CD8-positive, alpha-beta memory T cell (primary cell): ENCODE results near the gene GGT6. TPM values are rescaled to one million over a fixed set of nuclear protein-coding genes. Genes with fewer than 3 reads are reported as not detected.

Source experiments
- CTCF ChIA-PET: fragments of 350-600 bp; sonication (Branson Sonifier 250); formaldehyde crosslinking; loops from one replicate; lab custom pipeline; 2021; ENCODE audit warnings: antibody characterized with exemption; lab: Charles Lee
- POLR2A ChIA-PET: fragments of 350-600 bp; sonication (Branson Sonifier 250); formaldehyde crosslinking; loops from one replicate; lab custom pipeline; 2021; ENCODE audit warnings: antibody characterized with exemption; lab: Charles Lee
- DNase-seq, 5 donors: peaks; one replicate each; pipeline versions ENCODE4 v3.0.0 to v3.0.0-alpha.2; 2020 to 2022; ENCODE audit warnings: mixed read lengths in 1 of 5
- H3K27ac ChIP-seq: one replicate; pipeline ENCODE4 v1.7.0; 2013; ENCODE audit warnings: low read depth, mild to moderate bottlenecking, low read length, moderate library complexity
- H3K27me3 ChIP-seq: 2 replicates; pipeline ENCODE4 v1.7.0; 2013; ENCODE audit warnings: low read length, mild to moderate bottlenecking; ENCODE audit not compliant: insufficient read depth, poor library complexity, severe bottlenecking
- H3K36me3 ChIP-seq: 2 replicates; pipeline ENCODE4 v1.7.0; 2013; ENCODE audit warnings: mild to moderate bottlenecking, low read length, moderate library complexity; ENCODE audit not compliant: insufficient read depth
- H3K4me1 ChIP-seq: 2 replicates; pipeline ENCODE4 v1.7.0; 2013; ENCODE audit warnings: mild to moderate bottlenecking, low read length, moderate library complexity; ENCODE audit not compliant: insufficient read depth
- H3K4me3 ChIP-seq: 2 replicates; pipeline ENCODE4 v1.7.0; 2013; ENCODE audit warnings: mild to moderate bottlenecking, low read length
- H3K9me3 ChIP-seq: 2 replicates; pipeline ENCODE4 v1.7.0; 2013; ENCODE audit warnings: mild to moderate bottlenecking, low read length
- H3K27ac Mint-ChIP-seq, 8 donors: one replicate each; pipeline ENCODE4 v1.8.0; 2020 to 2021; ENCODE audit warnings: mixed read lengths in 8 of 8, mild to moderate bottlenecking in 6 of 8, inconsistent platforms in 3 of 8, moderate library complexity in 3 of 8
- H3K27me3 Mint-ChIP-seq, 2 donors: one replicate each; pipeline ENCODE4 v1.8.0; 2020 to 2021; ENCODE audit warnings: mixed read lengths in 2 of 2, mild to moderate bottlenecking in 1 of 2, moderate library complexity in 1 of 2
- H3K36me3 Mint-ChIP-seq, 3 donors: one replicate each; pipeline ENCODE4 v1.8.0; 2020 to 2021; ENCODE audit warnings: mixed read lengths in 3 of 3, inconsistent platforms in 1 of 3, mild to moderate bottlenecking in 1 of 3
- H3K4me1 Mint-ChIP-seq, 3 donors: one replicate each; pipeline ENCODE4 v1.8.0; 2020 to 2021; ENCODE audit warnings: mixed read lengths in 3 of 3, inconsistent platforms in 1 of 3, mild to moderate bottlenecking in 1 of 3
- H3K4me3 Mint-ChIP-seq, 7 donors: one replicate each; pipeline ENCODE4 v1.8.0; 2020 to 2021; ENCODE audit warnings: mixed read lengths in 7 of 7, mild to moderate bottlenecking in 6 of 7, moderate library complexity in 4 of 7, inconsistent platforms in 2 of 7
- H3K9me3 Mint-ChIP-seq, 5 donors: one replicate each; pipeline ENCODE4 v1.8.0; 2020 to 2022; ENCODE audit warnings: mixed read lengths in 5 of 5, mild to moderate bottlenecking in 3 of 5, moderate library complexity in 2 of 5, inconsistent platforms in 1 of 5
- polyA plus RNA-seq: library from polyadenylated mRNA; unstranded; fragments of 300-500 nt; fragmentation: Illumina TruSeq; gene quantifications from one replicate; pipeline ENCODE4 v1.2.3, GENCODE V29; 2021
- total RNA-seq, 2 experiments: library from RNA; stranded (reverse); gene quantifications; one replicate each; pipeline ENCODE4 v1.2.3, GENCODE V29; 2021

Gene GGT6
- total and polyA plus RNA-seq, 3 experiments from 2014 or later = not detected

DNA sequence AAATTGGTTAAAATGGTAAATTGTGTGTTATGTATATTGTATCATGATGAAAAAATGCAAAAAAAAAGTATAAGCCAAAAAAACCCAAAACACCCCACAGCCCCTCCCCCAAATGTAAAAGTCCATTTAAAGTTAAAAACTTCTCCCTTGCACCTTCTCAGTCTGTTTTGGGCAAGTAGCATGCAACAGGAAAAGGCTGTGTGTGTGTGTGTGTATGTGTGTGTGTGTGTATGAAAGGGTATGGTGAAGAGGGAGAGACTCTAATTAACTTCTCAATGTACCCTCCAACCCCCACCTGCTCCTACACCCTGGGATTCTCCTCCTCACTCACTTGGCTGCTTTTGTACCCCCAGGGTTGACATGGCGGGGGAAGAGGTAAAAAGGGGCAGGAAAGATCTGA lies 9.2 kb upstream of the GGT6 start:
- no peak for DNase-seq
- Histone ChIP-seq H3K27me3 (no peaks in the 10 kb centered on the region), H3K4me1 (peaks cover 5% of the 10 kb centered on the region), H3K9me3 (no peaks in the 10 kb centered on the region), H3K27ac (no peak overlapping the region), H3K36me3 (no peaks in the 10 kb centered on the region), H3K4me3 (no peak overlapping the region)
- Mint-ChIP-seq H3K36me3 (no peaks in the 10 kb centered on the region), H3K4me3 (no peak overlapping the region), H3K4me1 (peaks cover 9 to 20% (median 17%) of the 10 kb centered on the region in 3 donors), H3K27ac (no peak overlapping the region), H3K9me3 (no peaks in the 10 kb centered on the region), H3K27me3 (peaks cover 3 to 5% of the 10 kb centered on the region in 2 donors)
- ChIA-PET CTCF (interaction anchor here (1.5 kb wide), 1 partner anchor 8 kb away, joined by 4 read pairs; no protein-coding TSS in a partner anchor), POLR2A (no interaction called here)

DNA sequence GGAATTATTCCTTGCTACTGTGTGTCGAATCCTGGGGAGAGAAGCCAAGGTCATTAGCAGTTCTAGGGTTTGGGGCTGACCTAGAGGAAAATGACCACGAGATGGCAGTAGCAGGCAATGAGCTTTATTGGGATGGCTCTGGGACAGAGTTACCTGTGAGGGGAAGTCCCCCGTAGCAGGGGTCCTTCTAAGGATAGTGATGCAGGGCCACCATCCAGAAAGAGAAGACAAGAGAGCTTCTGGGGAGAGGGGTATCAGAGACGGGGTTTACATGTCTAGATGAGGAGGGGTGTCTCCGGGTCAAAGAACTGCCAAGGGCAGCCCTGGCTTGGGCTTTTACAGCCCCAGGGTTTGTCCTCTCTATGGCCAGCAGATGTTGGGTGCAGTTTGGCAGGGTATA lies 6.4 kb upstream of the GGT6 start:
- no peak for DNase-seq
- H3K36me3 Mint-ChIP-seq = no peaks in the 10 kb centered on the region
- H3K4me3 ChIP-seq = no peak overlapping the region
- no peak overlapping the region for H3K4me3 Mint-ChIP-seq
- H3K27ac Mint-ChIP-seq = no peak overlapping the region
- H3K9me3 Mint-ChIP-seq = no peaks in the 10 kb centered on the region
- POLR2A ChIA-PET = interaction anchor here (1.5 kb wide), 1 partner anchor 11 kb away, joined by 4 read pairs; no protein-coding TSS in a partner anchor
- CTCF ChIA-PET = interaction anchor here (0.6 to 3.6 kb wide), 31 partner anchors 10 to 402 kb away, joined by 3 to 20 read pairs (median 4); partner anchors contain the start of genes CHRNE, MYBBP1A and SPNS2
- H3K27me3 Mint-ChIP-seq = peaks cover 3 to 5% of the 10 kb centered on the region in 2 donors
- no peaks in the 10 kb centered on the region for H3K9me3 ChIP-seq
- no peaks in the 10 kb centered on the region for H3K36me3 ChIP-seq
- peaks cover 17% of the 10 kb centered on the region for H3K4me1 ChIP-seq
- peaks cover 14 to 25% (median 24%) of the 10 kb centered on the region in 3 donors for H3K4me1 Mint-ChIP-seq
- no peaks in the 10 kb centered on the region for H3K27me3 ChIP-seq
- no peak overlapping the region for H3K27ac ChIP-seq

GRCh38 chr17:4565209-4566141 lies 5.1 kb upstream of the GGT6 start:
- H3K4me3 ChIP-seq = no peak overlapping the region
- POLR2A ChIA-PET = interaction anchor here (0.7 kb wide), 1 partner anchor 67 kb away, joined by 4 read pairs; the partner anchor contains the start of gene SPNS2
- H3K27me3 Mint-ChIP-seq = peaks cover 3 to 5% of the 10 kb centered on the region in 2 donors
- no peaks in the 10 kb centered on the region for H3K36me3 Mint-ChIP-seq
- peaks cover 17% of the 10 kb centered on the region for H3K4me1 ChIP-seq
- H3K4me3 Mint-ChIP-seq = peak overlapping the region in 6 of 7 donors; percentile 41 to 76 (median 61)
- no peaks in the 10 kb centered on the region for H3K9me3 ChIP-seq
- no peak overlapping the region for H3K27ac ChIP-seq
- H3K36me3 ChIP-seq = no peaks in the 10 kb centered on the region
- no peaks in the 10 kb centered on the region for H3K9me3 Mint-ChIP-seq
- CTCF ChIA-PET = interaction anchor here (0.9 to 3.6 kb wide), 15 partner anchors 8 to 318 kb away, joined by 3 to 20 read pairs (median 6); partner anchors contain the start of gene MYBBP1A
- peak; percentile 21 to 66 (median 39) for DNase-seq
- H3K27me3 ChIP-seq = no peaks in the 10 kb centered on the region
- H3K27ac Mint-ChIP-seq = peak overlapping the region in 3 of 8 donors; percentile 23 to 90 (median 26)
- peaks cover 14 to 28% (median 25%) of the 10 kb centered on the region in 3 donors for H3K4me1 Mint-ChIP-seq

DNA sequence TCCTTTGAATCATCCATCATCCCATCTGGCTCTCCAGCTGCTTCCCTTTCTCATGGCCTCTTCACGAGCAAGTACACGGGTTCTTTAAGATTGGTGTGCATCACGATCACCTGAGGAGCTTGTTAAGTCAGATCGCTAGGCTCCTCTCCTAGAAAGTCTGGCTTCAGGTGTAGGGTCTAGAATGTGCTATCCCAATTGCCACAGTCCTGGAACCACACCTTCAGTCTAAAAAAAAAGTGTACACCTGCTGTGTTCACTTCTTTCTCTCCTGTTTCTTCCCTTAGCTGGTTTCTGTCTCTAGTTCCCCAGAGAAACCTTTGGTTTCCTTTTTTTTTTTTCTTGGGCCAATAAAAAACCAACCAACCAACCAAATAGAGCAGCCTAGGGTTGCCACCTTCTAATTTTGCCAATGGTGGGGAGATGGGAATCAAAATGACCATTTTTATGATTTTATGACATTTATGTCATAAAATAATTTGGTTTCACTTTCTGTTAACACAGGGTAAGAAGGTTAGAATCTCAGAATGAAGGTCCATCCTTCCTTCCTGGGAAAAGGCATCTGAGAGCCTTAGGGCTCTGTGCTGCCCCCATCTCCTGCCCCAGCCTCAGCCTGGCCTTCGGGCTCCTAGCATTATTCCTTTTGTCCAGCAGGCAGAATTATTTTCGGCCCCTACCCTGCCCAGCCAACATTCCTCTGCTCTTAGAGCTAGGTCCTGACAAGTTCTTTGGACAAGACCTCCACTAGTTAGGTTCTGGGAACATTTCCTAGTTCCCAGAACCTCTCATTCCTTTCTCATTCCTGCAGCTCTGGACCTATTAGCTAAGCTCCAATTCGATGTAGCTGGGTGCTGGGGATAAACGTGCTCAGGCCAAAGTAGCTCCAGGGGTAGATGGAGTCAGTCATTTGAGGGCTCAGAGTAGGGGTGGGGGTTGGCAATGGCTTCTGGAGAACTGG lies 1.9 kb upstream of the GGT6 start:
- Mint-ChIP-seq H3K36me3 (no peaks in the 10 kb centered on the region), H3K27me3 (peaks cover 0 to 3% of the 10 kb centered on the region in 2 donors), H3K4me3 (peak overlapping the region in 5 of 7 donors; percentile 5 to 65 (median 53)), H3K4me1 (peaks cover 14 to 28% (median 25%) of the 10 kb centered on the region in 3 donors), H3K27ac (peak overlapping the region; percentile 14 to 91 (median 54)), H3K9me3 (no peaks in the 10 kb centered on the region)
- POLR2A ChIA-PET = interaction anchor here (0.6 kb wide), 1 partner anchor 115 kb away, joined by 4 read pairs; no protein-coding TSS in a partner anchor
- CTCF ChIA-PET = interaction anchor here (1.3 to 1.6 kb wide), 3 partner anchors 8 to 227 kb away, joined by 3 to 4 read pairs (median 4); partner anchors contain the start of gene SPNS3
- H3K27ac ChIP-seq = no peak overlapping the region
- no peaks in the 10 kb centered on the region for H3K36me3 ChIP-seq
- H3K4me3 ChIP-seq = no peak overlapping the region
- no peaks in the 10 kb centered on the region for H3K9me3 ChIP-seq
- no peaks in the 10 kb centered on the region for H3K27me3 ChIP-seq
- peaks cover 17% of the 10 kb centered on the region for H3K4me1 ChIP-seq
- no peak for DNase-seq

DNA sequence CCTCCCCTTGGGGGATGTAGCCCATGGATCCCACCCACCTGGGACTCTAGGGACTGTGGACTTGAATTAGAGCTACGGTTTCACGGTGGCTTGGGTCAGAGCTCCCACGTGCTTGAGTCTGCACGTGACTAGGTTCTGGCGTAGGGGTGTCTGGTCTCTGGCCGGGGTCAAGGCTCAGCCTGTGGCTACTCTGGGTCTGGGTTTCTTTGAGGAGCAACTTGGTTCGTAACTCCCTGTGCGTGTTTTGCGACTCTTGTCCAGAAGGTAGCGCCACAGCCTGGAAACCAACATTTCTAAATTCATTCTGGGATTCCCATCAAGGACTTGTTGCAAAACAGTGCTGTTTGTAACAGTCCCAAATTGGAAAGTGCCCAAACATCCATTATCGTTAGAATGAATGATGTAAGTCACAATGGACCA lies 470 bp upstream of the GGT6 start:
- Mint-ChIP-seq H3K27ac (peak overlapping the region in 1 of 8 donors; percentile 15), H3K36me3 (no peaks in the 10 kb centered on the region)
- CTCF ChIA-PET = no interaction called here

DNA sequence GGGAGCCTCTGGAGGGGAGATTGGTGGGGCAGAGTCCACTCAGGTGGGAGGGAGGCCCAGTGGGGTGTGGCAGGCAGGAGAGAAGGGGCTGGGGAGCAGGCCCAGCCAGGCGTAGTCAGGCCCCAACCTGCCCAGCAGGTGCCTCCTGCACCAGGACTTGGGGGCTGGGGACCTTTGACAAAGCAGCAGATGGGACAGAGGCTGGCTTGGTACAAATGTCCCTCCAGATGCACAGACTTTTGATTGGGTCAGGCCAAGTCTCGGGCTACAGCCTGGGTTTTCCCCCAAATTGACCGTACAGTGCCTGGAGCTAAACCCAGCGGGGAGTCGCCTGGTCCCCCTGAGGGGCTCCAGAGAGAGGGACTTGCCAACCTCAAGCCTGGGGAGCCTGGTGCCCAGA lies 411 bp downstream of the GGT6 start:
- DNase-seq = no peak
- ChIA-PET CTCF (no interaction called here), POLR2A (no interaction called here)
- Mint-ChIP-seq H3K36me3 (peaks cover 0 to 5% (median 0%) of the 10 kb centered on the region in 3 donors), H3K4me1 (peaks cover 22 to 33% (median 32%) of the 10 kb centered on the region in 3 donors), H3K27ac (no peak overlapping the region), H3K27me3 (no peaks in the 10 kb centered on the region), H3K9me3 (no peaks in the 10 kb centered on the region), H3K4me3 (peak overlapping the region in 1 of 7 donors; percentile 34)
- Histone ChIP-seq H3K27ac (no peak overlapping the region), H3K27me3 (no peaks in the 10 kb centered on the region), H3K36me3 (no peaks in the 10 kb centered on the region), H3K9me3 (no peaks in the 10 kb centered on the region), H3K4me3 (no peak overlapping the region), H3K4me1 (peaks cover 18% of the 10 kb centered on the region)

More for the DNA sequence above, 470 bp upstream of the GGT6 start:
- Mint-ChIP-seq H3K4me3 (no peak overlapping the region), H3K27me3 (no peaks in the 10 kb centered on the region), H3K4me1 (peaks cover 18 to 30% (median 30%) of the 10 kb centered on the region in 3 donors), H3K9me3 (no peaks in the 10 kb centered on the region)
- Histone ChIP-seq H3K27me3 (no peaks in the 10 kb centered on the region), H3K27ac (no peak overlapping the region), H3K36me3 (no peaks in the 10 kb centered on the region), H3K9me3 (no peaks in the 10 kb centered on the region), H3K4me3 (no peak overlapping the region), H3K4me1 (peaks cover 20% of the 10 kb centered on the region)
- DNase-seq = no peak
- POLR2A ChIA-PET = no interaction called here

GRCh38 chr17:4559139-4559791 lies 1.1 kb downstream of the GGT6 start:
- peaks cover 27 to 40% (median 39%) of the 10 kb centered on the region in 3 donors for H3K4me1 Mint-ChIP-seq
- Histone ChIP-seq H3K27me3 (no peaks in the 10 kb centered on the region), H3K9me3 (no peaks in the 10 kb centered on the region), H3K36me3 (no peaks in the 10 kb centered on the region), H3K27ac (no peak overlapping the region), H3K4me1 (peaks cover 23% of the 10 kb centered on the region), H3K4me3 (no peak overlapping the region)
- H3K9me3 Mint-ChIP-seq = no peaks in the 10 kb centered on the region
- H3K4me3 Mint-ChIP-seq = no peak overlapping the region
- peaks cover 0 to 12% (median 0%) of the 10 kb centered on the region in 3 donors for H3K36me3 Mint-ChIP-seq
- POLR2A ChIA-PET = no interaction called here
- no peaks in the 10 kb centered on the region for H3K27me3 Mint-ChIP-seq
- H3K27ac Mint-ChIP-seq = peak overlapping the region in 1 of 8 donors; percentile 33
- no peak for DNase-seq
- CTCF ChIA-PET = no interaction called here
